ENCODE data around the gene DCXR.

The DCXR gene

DNA sequence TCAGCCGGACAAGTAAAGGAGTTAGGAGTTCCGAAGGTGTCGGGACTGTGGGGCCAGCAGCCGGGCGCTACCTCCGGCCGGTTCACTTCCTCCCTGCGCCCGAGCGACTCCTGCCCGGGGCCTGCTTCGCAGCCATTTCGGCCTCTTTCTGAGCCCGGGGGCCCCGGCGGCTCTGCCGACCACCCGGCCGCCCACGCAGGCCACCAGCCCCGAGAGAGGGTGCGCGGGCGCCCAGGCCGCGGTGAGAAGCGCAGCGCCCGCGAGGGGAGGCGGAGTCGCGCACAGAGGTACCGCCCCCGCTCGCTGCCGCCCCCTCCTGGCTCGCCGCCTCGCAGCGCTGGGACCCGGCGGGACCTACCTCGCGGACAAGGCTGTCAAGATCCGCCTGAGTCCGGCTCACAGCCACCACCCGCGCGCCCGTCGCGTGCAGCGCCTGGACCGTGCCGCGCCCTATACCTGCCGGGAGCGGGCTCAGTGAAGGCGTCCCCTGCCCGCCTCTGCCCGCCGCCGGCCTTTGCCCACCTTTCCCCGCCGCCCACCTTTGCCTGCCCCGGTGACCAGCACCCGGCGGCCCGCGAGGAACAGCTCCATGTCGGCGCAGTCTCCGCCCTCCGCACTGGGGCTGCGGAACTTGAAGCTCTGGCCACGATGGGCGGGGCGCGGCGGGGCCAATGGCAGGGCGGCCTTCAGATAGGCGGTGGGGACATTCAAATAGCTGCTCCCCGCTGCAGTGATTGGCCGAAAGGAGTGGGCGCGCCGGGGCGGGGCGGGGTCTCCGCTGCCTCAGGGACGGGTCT is at the start of gene DCXR:
Gene DCXR (minus strand): TSS at position 606 of the 797 bp plus-strand sequence. CDS start 15 bp downstream, at position 591.
- H3K4me1 ChIP-seq (ENCODE audit: control insufficient read depth in 5 of 5, insufficient read depth in 5 of 5, low read length in 5 of 5) = peaks cover 4 to 34% (median 27%) of the 10 kb centered on the region in 5 donors
- peaks cover 0 to 3% (median 0%) of the 10 kb centered on the region in 5 donors for H3K36me3 ChIP-seq (ENCODE audit: control insufficient read depth in 5 of 5, insufficient read depth in 5 of 5, low read length in 5 of 5)
- peak within 1 kb of the TSS; percentile 62 to 70 (median 67) for H3K4me3 ChIP-seq (ENCODE audit: low read depth in 1 of 5, low read length in 5 of 5)
- no peaks in the 10 kb centered on the region for H3K9me3 ChIP-seq (ENCODE audit: control insufficient read depth in 5 of 5, low read length in 5 of 5)
- peak within 1 kb of the TSS in 4 of 5 donors; percentile 70 to 91 (median 78) for H3K9ac ChIP-seq (ENCODE audit: low read length in 5 of 5)
- H3K27me3 ChIP-seq (ENCODE audit: control insufficient read depth in 5 of 5, insufficient read depth in 4 of 5, low read length in 5 of 5) = peaks cover 0 to 3% (median 0%) of the 10 kb centered on the region in 5 donors
- peak within 1 kb of the TSS; percentile 57 for H3K27ac ChIP-seq (ENCODE audit: low read depth, low read length)

DNA sequence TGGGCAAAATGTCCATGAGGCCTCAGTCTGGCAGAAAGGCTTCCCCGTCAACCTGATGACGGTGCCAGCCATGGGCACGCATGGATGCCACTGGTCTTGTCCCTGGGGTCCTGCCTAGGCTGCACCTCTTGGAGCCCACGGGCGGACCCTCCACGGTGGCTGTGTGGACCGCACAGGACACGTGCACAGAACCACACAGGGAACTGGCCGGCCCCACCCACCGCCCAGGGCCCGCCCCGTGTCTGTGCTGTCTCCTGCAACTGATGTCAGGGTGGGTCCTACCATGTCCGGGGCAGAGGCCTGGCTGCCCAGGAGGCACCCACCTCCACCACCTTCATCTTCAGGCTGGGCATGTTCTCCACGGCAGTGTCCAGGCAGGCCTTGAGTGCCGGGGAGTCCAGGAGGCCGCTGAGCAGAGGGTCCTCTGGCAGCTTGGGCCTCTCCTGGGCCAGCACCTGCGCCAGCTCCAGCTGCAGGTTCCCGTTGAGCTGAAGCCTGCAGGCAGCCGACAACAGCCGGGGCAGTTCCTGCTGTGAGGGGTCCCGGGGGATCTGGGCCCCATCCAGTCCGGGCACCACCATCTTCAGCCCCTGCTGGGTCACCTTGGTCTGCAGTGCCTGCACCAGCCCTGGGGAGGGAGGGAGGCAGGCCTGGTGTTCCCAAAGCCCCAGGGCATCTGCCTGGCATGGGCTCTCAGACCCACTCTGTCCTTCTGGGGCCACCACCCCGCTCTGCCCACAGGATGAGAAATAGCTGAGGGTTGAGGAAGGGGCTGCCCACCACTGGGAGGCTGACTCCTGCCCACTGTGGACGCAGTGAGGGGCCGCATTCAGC is 48.7 kb upstream of the DCXR start:
- H3K36me3 ChIP-seq (ENCODE audit: control insufficient read depth in 5 of 5, insufficient read depth in 5 of 5, low read length in 5 of 5) = peaks cover 0 to 99% (median 97%) of the 10 kb centered on the region in 5 donors
- H3K4me3 ChIP-seq (ENCODE audit: low read depth in 1 of 5, low read length in 5 of 5) = no peak overlapping the region
- peaks cover 0 to 72% (median 0%) of the 10 kb centered on the region in 5 donors for H3K4me1 ChIP-seq (ENCODE audit: control insufficient read depth in 5 of 5, insufficient read depth in 5 of 5, low read length in 5 of 5)
- no peaks in the 10 kb centered on the region for H3K9me3 ChIP-seq (ENCODE audit: control insufficient read depth in 5 of 5, low read length in 5 of 5)
- no peak overlapping the region for H3K27ac ChIP-seq (ENCODE audit: low read depth, low read length)
- no peaks in the 10 kb centered on the region for H3K27me3 ChIP-seq (ENCODE audit: control insufficient read depth in 5 of 5, insufficient read depth in 4 of 5, low read length in 5 of 5)
- no peak overlapping the region for H3K9ac ChIP-seq (ENCODE audit: low read length in 5 of 5)

DNA sequence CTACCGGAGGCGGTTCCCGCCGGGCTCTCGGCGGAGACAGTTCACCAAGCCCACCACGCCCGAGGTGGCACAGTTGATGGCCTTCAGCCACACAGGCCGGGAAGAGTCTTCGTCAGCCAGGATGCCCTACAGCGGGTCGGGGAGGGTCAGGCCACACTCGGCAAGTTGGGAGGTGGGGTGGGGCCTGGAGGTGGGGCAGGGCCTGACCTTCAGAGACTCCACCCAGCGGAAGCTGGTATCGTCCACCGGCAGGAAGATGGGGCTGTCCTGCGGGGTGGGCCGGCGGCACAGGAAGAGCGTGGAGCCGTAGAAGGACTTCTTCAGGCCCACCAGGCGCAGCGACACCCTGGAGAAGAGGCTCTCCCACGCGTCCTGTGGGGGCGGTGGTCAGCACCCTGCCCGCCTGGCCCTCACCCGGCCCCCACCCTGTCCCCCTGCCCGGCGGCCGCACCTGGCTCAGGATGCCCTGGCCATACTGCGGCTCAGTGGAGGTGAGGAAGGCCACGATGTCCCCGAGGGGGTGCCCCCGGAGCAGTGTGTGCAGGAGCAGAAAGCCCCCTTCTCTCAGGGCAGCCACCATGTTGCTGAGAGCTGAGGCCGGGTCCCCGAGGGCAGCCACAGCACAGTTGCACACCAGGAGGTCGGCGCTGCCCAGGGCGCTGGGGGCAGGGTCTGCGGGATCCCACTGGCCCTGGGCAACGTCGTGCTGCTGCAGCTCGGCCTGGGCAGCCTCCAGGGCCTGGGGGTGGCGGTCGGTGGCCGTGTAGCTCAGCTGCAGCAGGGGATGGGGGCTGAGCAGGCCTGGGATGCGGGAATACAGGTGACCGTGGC is 47.7 kb upstream of the DCXR start:
- no peaks in the 10 kb centered on the region for H3K9me3 ChIP-seq (ENCODE audit: control insufficient read depth in 5 of 5, low read length in 5 of 5)
- H3K9ac ChIP-seq (ENCODE audit: low read length in 5 of 5) = no peak overlapping the region
- H3K4me1 ChIP-seq (ENCODE audit: control insufficient read depth in 5 of 5, insufficient read depth in 5 of 5, low read length in 5 of 5) = peaks cover 0 to 63% (median 0%) of the 10 kb centered on the region in 5 donors
- H3K36me3 ChIP-seq (ENCODE audit: control insufficient read depth in 5 of 5, insufficient read depth in 5 of 5, low read length in 5 of 5) = peaks cover 0 to 100% (median 99%) of the 10 kb centered on the region in 5 donors
- no peaks in the 10 kb centered on the region for H3K27me3 ChIP-seq (ENCODE audit: control insufficient read depth in 5 of 5, insufficient read depth in 4 of 5, low read length in 5 of 5)
- H3K27ac ChIP-seq (ENCODE audit: low read depth, low read length) = no peak overlapping the region
- no peak overlapping the region for H3K4me3 ChIP-seq (ENCODE audit: low read depth in 1 of 5, low read length in 5 of 5)

DNA sequence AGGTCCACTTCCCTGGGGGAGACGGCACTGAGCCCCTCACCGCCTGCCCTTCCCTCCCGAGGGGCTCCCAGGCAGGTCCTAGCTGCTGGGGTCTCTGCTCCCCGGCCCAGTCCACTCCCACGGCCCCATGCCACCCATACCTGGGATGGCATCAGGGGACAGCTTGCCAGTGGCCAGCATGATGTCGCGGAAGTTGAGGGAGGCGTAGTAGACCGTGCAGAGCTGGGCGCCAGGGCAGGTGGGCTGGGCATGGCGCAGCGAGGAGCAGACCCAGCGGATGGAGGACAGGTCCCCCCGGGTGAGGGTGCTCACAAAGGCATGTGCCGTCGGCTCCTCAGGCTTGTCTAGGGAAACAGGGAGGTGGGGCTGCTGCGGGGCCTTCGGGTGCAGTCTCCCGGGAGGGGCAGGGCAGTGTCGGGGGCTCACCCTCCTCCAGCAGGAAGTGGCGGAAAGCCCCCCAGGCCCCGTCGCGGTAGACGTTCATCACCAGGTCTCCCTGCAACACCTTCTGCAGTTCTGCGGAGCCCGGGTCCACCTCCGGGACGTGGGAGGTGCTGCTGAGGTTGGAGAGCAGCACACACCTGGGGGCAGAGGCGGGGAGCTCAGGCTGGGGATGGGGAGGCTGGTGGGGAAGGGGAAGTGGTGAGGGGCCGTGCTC is 47.0 kb upstream of the DCXR start:
- no peak overlapping the region for H3K9ac ChIP-seq (ENCODE audit: low read length in 5 of 5)

DNA sequence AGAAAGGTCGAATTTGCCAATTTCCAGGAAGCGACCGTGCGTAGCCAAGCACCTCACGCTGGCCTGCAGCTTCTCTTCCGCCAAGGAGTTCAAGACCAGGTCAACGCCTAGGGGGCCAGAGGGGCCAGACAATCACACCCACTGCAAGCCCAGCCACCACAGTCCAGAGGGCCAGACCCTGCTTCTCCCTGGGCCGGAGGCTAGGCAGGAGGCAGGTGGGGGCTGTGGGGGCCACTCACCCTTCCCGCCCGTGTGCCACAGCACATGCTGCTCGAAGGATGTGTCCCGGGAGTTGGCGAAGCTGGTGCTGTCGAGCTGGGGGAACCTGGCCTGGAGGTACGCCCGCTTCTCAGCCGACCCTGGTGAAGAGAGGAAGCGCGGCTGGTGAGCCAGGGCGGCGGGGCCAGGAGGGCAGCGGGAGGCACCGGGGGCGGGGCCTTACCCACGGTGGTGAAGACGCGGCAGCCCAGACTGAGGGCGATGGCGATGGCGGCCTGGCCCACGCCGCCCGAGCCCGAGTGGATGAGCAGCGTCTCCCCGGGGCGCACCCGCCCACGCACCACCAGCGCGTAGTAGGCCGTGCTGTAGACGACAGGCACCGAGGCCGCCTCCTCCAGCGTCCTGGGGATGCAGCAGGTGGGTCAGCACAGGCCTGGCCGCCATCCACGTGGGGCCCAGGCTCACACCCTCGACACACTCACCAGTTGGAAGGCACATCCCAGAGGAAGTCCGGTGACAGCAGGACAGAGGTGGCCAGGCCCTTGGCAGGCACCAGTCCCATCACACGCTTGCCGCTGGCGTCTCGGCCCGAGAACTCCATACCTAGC is 46.2 kb upstream of the DCXR start:
- H3K36me3 ChIP-seq (ENCODE audit: control insufficient read depth in 5 of 5, insufficient read depth in 5 of 5, low read length in 5 of 5) = peaks cover 0 to 98% (median 96%) of the 10 kb centered on the region in 5 donors
- no peak overlapping the region for H3K27ac ChIP-seq (ENCODE audit: low read depth, low read length)
- H3K9ac ChIP-seq (ENCODE audit: low read length in 5 of 5) = no peak overlapping the region
- H3K27me3 ChIP-seq (ENCODE audit: control insufficient read depth in 5 of 5, insufficient read depth in 4 of 5, low read length in 5 of 5) = no peaks in the 10 kb centered on the region
- no peaks in the 10 kb centered on the region for H3K9me3 ChIP-seq (ENCODE audit: control insufficient read depth in 5 of 5, low read length in 5 of 5)
- no peak overlapping the region for H3K4me3 ChIP-seq (ENCODE audit: low read depth in 1 of 5, low read length in 5 of 5)
- H3K4me1 ChIP-seq (ENCODE audit: control insufficient read depth in 5 of 5, insufficient read depth in 5 of 5, low read length in 5 of 5) = peaks cover 0 to 48% (median 0%) of the 10 kb centered on the region in 5 donors

More for the DNA sequence above, 47.0 kb upstream of the DCXR start:
- Histone ChIP-seq H3K36me3 (ENCODE audit: control insufficient read depth in 5 of 5, insufficient read depth in 5 of 5, low read length in 5 of 5) (peaks cover 0 to 100% (median 98%) of the 10 kb centered on the region in 5 donors), H3K4me1 (ENCODE audit: control insufficient read depth in 5 of 5, insufficient read depth in 5 of 5, low read length in 5 of 5) (peaks cover 0 to 56% (median 0%) of the 10 kb centered on the region in 5 donors), H3K9me3 (ENCODE audit: control insufficient read depth in 5 of 5, low read length in 5 of 5) (no peaks in the 10 kb centered on the region), H3K27ac (ENCODE audit: low read depth, low read length) (no peak overlapping the region), H3K4me3 (ENCODE audit: low read depth in 1 of 5, low read length in 5 of 5) (no peak overlapping the region), H3K27me3 (ENCODE audit: control insufficient read depth in 5 of 5, insufficient read depth in 4 of 5, low read length in 5 of 5) (no peaks in the 10 kb centered on the region)

DNA sequence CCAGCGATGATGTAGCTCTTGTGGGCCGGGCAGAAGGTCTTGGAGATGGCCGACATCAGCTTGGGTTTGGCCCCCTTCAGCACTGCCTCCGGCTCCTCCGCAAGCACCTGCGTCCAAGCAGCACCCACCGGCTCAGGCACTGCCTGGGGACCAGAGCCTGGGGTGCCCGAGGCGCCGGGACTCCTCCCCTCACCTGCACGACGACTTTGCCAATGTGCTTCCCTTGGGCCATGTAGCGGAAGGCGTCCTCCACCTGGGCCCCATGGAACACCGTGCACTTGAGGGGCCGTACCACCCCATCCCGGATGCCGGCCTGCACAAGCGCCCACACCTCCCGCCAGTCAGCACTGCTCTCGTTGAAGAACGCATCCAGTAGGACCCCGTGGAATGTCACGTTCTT is 45.5 kb upstream of the DCXR start:
- Histone ChIP-seq H3K36me3 (ENCODE audit: control insufficient read depth in 5 of 5, insufficient read depth in 5 of 5, low read length in 5 of 5) (peaks cover 0 to 94% (median 88%) of the 10 kb centered on the region in 5 donors), H3K4me1 (ENCODE audit: control insufficient read depth in 5 of 5, insufficient read depth in 5 of 5, low read length in 5 of 5) (peaks cover 0 to 41% (median 7%) of the 10 kb centered on the region in 5 donors), H3K9ac (ENCODE audit: low read length in 5 of 5) (no peak overlapping the region), H3K4me3 (ENCODE audit: low read depth in 1 of 5, low read length in 5 of 5) (no peak overlapping the region), H3K9me3 (ENCODE audit: control insufficient read depth in 5 of 5, low read length in 5 of 5) (no peaks in the 10 kb centered on the region), H3K27ac (ENCODE audit: low read depth, low read length) (no peak overlapping the region), H3K27me3 (ENCODE audit: control insufficient read depth in 5 of 5, insufficient read depth in 4 of 5, low read length in 5 of 5) (no peaks in the 10 kb centered on the region)

DNA sequence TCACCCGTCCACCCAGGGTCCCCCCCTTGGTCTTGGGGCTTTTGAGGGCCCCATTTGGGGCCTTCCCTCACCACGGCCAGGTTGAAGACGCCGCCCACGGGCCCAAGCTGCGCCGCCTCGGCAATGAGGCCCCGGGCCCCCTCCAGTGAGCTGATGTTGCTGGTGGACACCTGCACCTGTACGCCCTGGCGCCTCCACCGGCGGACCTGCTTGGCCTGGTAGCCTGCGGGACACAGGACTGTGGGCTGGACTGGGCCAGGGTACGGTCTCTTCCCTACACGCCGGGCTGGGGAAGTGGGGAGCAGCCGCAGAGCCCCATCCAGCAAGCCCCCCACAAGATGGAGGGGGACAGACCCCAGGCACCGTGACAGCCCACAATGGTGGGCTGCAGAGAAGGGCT is 45.0 kb upstream of the DCXR start:
- Histone ChIP-seq H3K27ac (ENCODE audit: low read depth, low read length) (no peak overlapping the region), H3K4me1 (ENCODE audit: control insufficient read depth in 5 of 5, insufficient read depth in 5 of 5, low read length in 5 of 5) (peaks cover 0 to 35% (median 7%) of the 10 kb centered on the region in 5 donors), H3K9me3 (ENCODE audit: control insufficient read depth in 5 of 5, low read length in 5 of 5) (no peaks in the 10 kb centered on the region), H3K4me3 (ENCODE audit: low read depth in 1 of 5, low read length in 5 of 5) (no peak overlapping the region), H3K36me3 (ENCODE audit: control insufficient read depth in 5 of 5, insufficient read depth in 5 of 5, low read length in 5 of 5) (peaks cover 0 to 91% (median 83%) of the 10 kb centered on the region in 5 donors), H3K9ac (ENCODE audit: low read length in 5 of 5) (no peak overlapping the region), H3K27me3 (ENCODE audit: control insufficient read depth in 5 of 5, insufficient read depth in 4 of 5, low read length in 5 of 5) (no peaks in the 10 kb centered on the region)

DNA sequence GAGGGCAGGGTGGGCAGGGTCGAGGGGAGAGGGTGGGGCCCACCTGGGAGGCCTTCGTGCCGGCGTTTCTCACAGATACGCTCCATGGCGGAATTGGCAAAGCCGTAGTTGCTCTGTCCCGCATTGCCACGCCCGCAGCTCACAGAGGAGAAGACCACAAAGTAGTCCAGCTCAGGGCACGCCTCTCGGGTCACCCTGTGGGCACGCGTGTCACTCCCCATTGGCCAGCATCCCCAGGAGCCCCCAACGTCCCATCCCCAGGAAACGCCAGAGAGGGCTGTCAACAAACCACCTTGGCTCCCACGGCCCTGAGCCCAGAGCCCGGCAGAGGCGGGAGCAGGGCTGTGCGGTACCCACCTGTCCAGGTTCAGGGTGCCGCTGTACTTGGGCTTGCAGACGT is 44.5 kb upstream of the DCXR start:
- no peak overlapping the region for H3K4me3 ChIP-seq (ENCODE audit: low read depth in 1 of 5, low read length in 5 of 5)
- peaks cover 0 to 86% (median 79%) of the 10 kb centered on the region in 5 donors for H3K36me3 ChIP-seq (ENCODE audit: control insufficient read depth in 5 of 5, insufficient read depth in 5 of 5, low read length in 5 of 5)
- H3K9ac ChIP-seq (ENCODE audit: low read length in 5 of 5) = no peak overlapping the region
- no peaks in the 10 kb centered on the region for H3K9me3 ChIP-seq (ENCODE audit: control insufficient read depth in 5 of 5, low read length in 5 of 5)
- H3K27me3 ChIP-seq (ENCODE audit: control insufficient read depth in 5 of 5, insufficient read depth in 4 of 5, low read length in 5 of 5) = no peaks in the 10 kb centered on the region
- no peak overlapping the region for H3K27ac ChIP-seq (ENCODE audit: low read depth, low read length)
- peaks cover 0 to 32% (median 7%) of the 10 kb centered on the region in 5 donors for H3K4me1 ChIP-seq (ENCODE audit: control insufficient read depth in 5 of 5, insufficient read depth in 5 of 5, low read length in 5 of 5)
